Skin of body (tissue), 2 donors: ENCODE results near the gene PTGES2. TPM values are rescaled to one million over a fixed set of nuclear protein-coding genes. Genes with fewer than 3 reads are reported as not detected.
A peak's percentile ranks its signal among the peaks of the same experiment; 100 is the strongest.

Source experiments
- DNase-seq: peaks from one replicate; lab custom pipeline; 2025; lab: John Stamatoyannopoulos, UW
- total RNA-seq: library from RNA; depleted of rRNA; stranded (reverse); fragments of >200 nt; gene quantifications from one replicate; pipeline ENCODE4 v1.2.3, GENCODE V29; 2014

Gene PTGES2
- total RNA-seq, 1 donor from 2014 or later = 25.8 TPM

GRCh38 chr9:128103589-128103962 is 24.0 kb downstream of the PTGES2 start:
- no peak for DNase-seq

- no peak for DNase-seq
These were observed 24.5 kb downstream of the PTGES2 start for GRCh38 chr9:128102861-128103588.

GRCh38 chr9:128102196-128102595 is 25.3 kb downstream of the PTGES2 start:
- DNase-seq = no peak

- DNase-seq = no peak
These were observed 25.8 kb downstream of the PTGES2 start for GRCh38 chr9:128101690-128102089.

- DNase-seq = no peak
These were observed 26.3 kb downstream of the PTGES2 start for GRCh38 chr9:128101231-128101661.

GRCh38 chr9:128100581-128100980 is 26.9 kb downstream of the PTGES2 start:
- no peak for DNase-seq

- DNase-seq = no peak
These were observed 27.5 kb downstream of the PTGES2 start for GRCh38 chr9:128099932-128100491.

GRCh38 chr9:128099231-128099931 is 28.1 kb downstream of the PTGES2 start:
- no peak for DNase-seq

- DNase-seq = peak; percentile 87
These were observed 29.0 kb downstream of the PTGES2 start for GRCh38 chr9:128098297-128099230.

GRCh38 chr9:128097543-128098296 is 29.8 kb downstream of the PTGES2 start:
- no peak for DNase-seq

- no peak for DNase-seq
These were observed 30.7 kb downstream of the PTGES2 start for GRCh38 chr9:128096616-128097536.

- DNase-seq = no peak
These were observed 32.5 kb downstream of the PTGES2 start for GRCh38 chr9:128094950-128095544.

GRCh38 chr9:128094166-128094949 is 33.2 kb downstream of the PTGES2 start:
- peak; percentile 99 for DNase-seq

GRCh38 chr9:128093011-128093410 is 34.5 kb downstream of the PTGES2 start:
- DNase-seq = no peak

- DNase-seq = no peak
These were observed 35.1 kb downstream of the PTGES2 start for GRCh38 chr9:128092199-128092977.

- DNase-seq = no peak
These were observed 36.0 kb downstream of the PTGES2 start for GRCh38 chr9:128091571-128091970.

- peak; percentile 96 for DNase-seq
These were observed 36.4 kb downstream of the PTGES2 start for GRCh38 chr9:128091144-128091543.

GRCh38 chr9:128089299-128089698 is 38.2 kb downstream of the PTGES2 start:
- DNase-seq = no peak
